ENCODE results near the gene SCUBE2.

GRCh38 chr11:9004183-9004926 is 87.0 kb downstream of the SCUBE2 start:
- TF ChIP-seq MXD4 (CRISPR knock-in tag; IDR thresholded peaks at IDR 0.05; ENCODE audit: borderline replicate concordance) (no peak), CTCF (IDR thresholded peaks at IDR 0.05) (no peak)

Measured in WTC11 (cell line).